HepG2 (cell line): ENCODE data around the gene ZNF248. TPM values are rescaled to one million over a fixed set of nuclear protein-coding genes. Genes with fewer than 3 reads are reported as not detected.

Experiments used
- E2F2 ChIP-seq: sonication (generic); formaldehyde crosslinking; IDR thresholded peaks from 2 replicates; pipeline ENCODE4 v1.4.0; 2020; ENCODE audit warnings: missing genetic modification reagents, borderline replicate concordance
- FOXC1 ChIP-seq: sonication (generic); formaldehyde crosslinking; IDR thresholded peaks from 2 replicates; pipeline ENCODE4 v1.8.0; 2022; ENCODE audit warnings: mild to moderate bottlenecking, missing genetic modification reagents, borderline replicate concordance
- FOXK1 ChIP-seq: sonication (generic); formaldehyde crosslinking; IDR thresholded peaks from 2 replicates; pipeline ENCODE4 v1.4.0; 2020; ENCODE audit warnings: low read depth, missing genetic modification reagents, borderline replicate concordance
- GTF3A ChIP-seq: sonication (generic); formaldehyde crosslinking; conservative IDR thresholded peaks from 2 replicates; pipeline ENCODE4 v1.4.0; 2020; ENCODE audit warnings: mild to moderate bottlenecking, missing genetic modification reagents
- KLF11 ChIP-seq: IDR thresholded peaks from 2 replicates; pipeline ENCODE4 v1.6.1; 2016; ENCODE audit warnings: missing compliant biosample characterization
- MXD4 ChIP-seq: IDR thresholded peaks from 2 replicates; pipeline ENCODE4 v1.6.1; 2016; ENCODE audit warnings: mild to moderate bottlenecking, missing biosample characterization, missing genetic modification reagents
- NCOR1 ChIP-seq: fragments of 200-600 bp; sonication (generic); IDR thresholded peaks from 2 replicates; pipeline ENCODE4 v1.7.0; 2017; ENCODE audit warnings: antibody characterized with exemption, low read length, borderline replicate concordance
- ONECUT2 ChIP-seq: sonication (generic); formaldehyde crosslinking; IDR thresholded peaks from 2 replicates; pipeline ENCODE4 v1.4.0; 2020; ENCODE audit warnings: missing genetic modification reagents
- PLSCR1 ChIP-seq: sonication (generic); formaldehyde crosslinking; IDR thresholded peaks from 2 replicates; pipeline ENCODE4 v1.5.0; 2020; ENCODE audit warnings: missing genetic modification reagents, mild to moderate bottlenecking, borderline replicate concordance
- RFXAP ChIP-seq: sonication (generic); formaldehyde crosslinking; IDR thresholded peaks from 2 replicates; pipeline ENCODE4 v1.4.0; 2020; ENCODE audit warnings: missing genetic modification reagents, borderline replicate concordance
- RXRA ChIP-seq: sonication (generic); formaldehyde crosslinking; IDR thresholded peaks from 2 replicates; pipeline ENCODE4 v1.5.1; 2020; ENCODE audit warnings: missing genetic modification reagents
- SRSF4 ChIP-seq: fragments of 200-400 bp; formaldehyde crosslinking; IDR thresholded peaks from one replicate; pipeline ENCODE4 v1.6.1; 2018; ENCODE audit warnings: mild to moderate bottlenecking, low read depth, low read length, moderate library complexity; ENCODE audit not compliant: poor library complexity, severe bottlenecking
- TFDP1 ChIP-seq: IDR thresholded peaks from 2 replicates; pipeline ENCODE4 v1.6.1; 2016; ENCODE audit warnings: missing compliant biosample characterization, missing genetic modification reagents, borderline replicate concordance
- ZBTB21 ChIP-seq: sonication (generic); formaldehyde crosslinking; IDR thresholded peaks from 2 replicates; pipeline ENCODE4 v1.4.0; 2020; ENCODE audit warnings: missing genetic modification reagents
- ZHX1 ChIP-seq: sonication (generic); formaldehyde crosslinking; IDR thresholded peaks from 2 replicates; pipeline ENCODE4 v1.8.1; 2022; ENCODE audit warnings: low read depth, mild to moderate bottlenecking, missing genetic modification reagents
- ZNF205 ChIP-seq: IDR thresholded peaks from 2 replicates; pipeline ENCODE4 v1.6.1; 2018; ENCODE audit warnings: missing biosample characterization, missing genetic modification reagents
- ZNF235 ChIP-seq: sonication (generic); formaldehyde crosslinking; IDR thresholded peaks from 2 replicates; pipeline ENCODE4 v1.8.1; 2023; ENCODE audit warnings: mild to moderate bottlenecking, missing genetic modification reagents, borderline replicate concordance
- ZNF343 ChIP-seq: sonication (generic); formaldehyde crosslinking; IDR thresholded peaks from 2 replicates; pipeline ENCODE4 v1.4.0; 2020; ENCODE audit warnings: mild to moderate bottlenecking, missing genetic modification reagents
- ZNF432 ChIP-seq: sonication (generic); formaldehyde crosslinking; IDR thresholded peaks from 2 replicates; pipeline ENCODE4 v1.5.0; 2020; ENCODE audit warnings: missing genetic modification reagents, mild to moderate bottlenecking, borderline replicate concordance
- polyA plus RNA-seq, 8 experiments: library from polyadenylated mRNA; depleted of rRNA in 3 of 8; stranded (reverse) in 7 of 8; unstranded in 1 of 8; fragments of >200 nt; fragmentation: Illumina TruSeq in 4 of 8; extraction: Trizol in 4 of 8; gene quantifications; 2 replicates each; pipeline versions ENCODE4 v1.2.1 to v1.2.3, GENCODE V29; 2011 to 2016; ENCODE audit warnings: low read depth in 4 of 8, missing spikeins in 1 of 8, mixed read lengths in 1 of 8; ENCODE audit not compliant: insufficient read depth in 1 of 8
- total RNA-seq, 5 experiments: library from RNA; depleted of rRNA; stranded (reverse); fragments of >200 nt; fragmentation: Illumina TruSeq; extraction: Trizol; gene quantifications; 2 replicates each; pipeline ENCODE4 v1.2.3, GENCODE V29; 2016; ENCODE audit warnings: low read depth in 1 of 5

ZNF248 gene
- total and polyA plus RNA-seq, 2 of the 13 experiments (the other 11 are each of a cell fraction or from before 2014, with no cell fraction given) = 12.8 to 13.3 TPM

- peak; percentile 72; the same call in 1 of the 2 replicates for TF ChIP-seq PLSCR1 (CRISPR knock-in tag)
- TF ChIP-seq NCOR1 = no peak
- peak; percentile 96 for TF ChIP-seq FOXC1 (CRISPR knock-in tag)
- 0 out of 2 replicates have a peak, but pooled peaks have one; percentile 78 for TF ChIP-seq KLF11 (CRISPR knock-in tag)
- peak; percentile 64; the same call in 1 of the 2 replicates for TF ChIP-seq RXRA (CRISPR knock-in tag)
- no peak for TF ChIP-seq GTF3A (CRISPR knock-in tag)
- 0 out of 2 replicates have a peak, but pooled peaks have one; percentile 68 for TF ChIP-seq E2F2 (CRISPR knock-in tag)
- no peak for TF ChIP-seq ZBTB21 (CRISPR knock-in tag)
- peak; percentile 89 for TF ChIP-seq ZNF205 (CRISPR knock-in tag)
- TF ChIP-seq ZNF343 (CRISPR knock-in tag) = peak; percentile 67; the same call in 1 of the 2 replicates
- TF ChIP-seq ZNF235 (CRISPR knock-in tag) = peak; percentile 96
- TF ChIP-seq TFDP1 (CRISPR knock-in tag) = peak; percentile 86
- TF ChIP-seq RFXAP (CRISPR knock-in tag) = peak; percentile 78; the same call in 1 of the 2 replicates
- TF ChIP-seq ZHX1 = peak; percentile 62; the same call in 1 of the 2 replicates
- no peak for TF ChIP-seq SRSF4
- peak; percentile 82; the same call in 1 of the 2 replicates for TF ChIP-seq MXD4 (CRISPR knock-in tag)
- peak; percentile 56; the same call in 1 of the 2 replicates for TF ChIP-seq FOXK1 (CRISPR knock-in tag)
- TF ChIP-seq ZNF432 (CRISPR knock-in tag) = peak; percentile 41; the same call in 1 of the 2 replicates
- no peak for TF ChIP-seq ONECUT2
Observed at GRCh38 chr10:37857287-37858211, at the start of gene ZNF248 (continued).
